Measurements from ENCODE around the gene TLR9. TPM values are rescaled to one million over a fixed set of nuclear protein-coding genes. Genes with fewer than 3 reads are reported as not detected.

TLR9 gene
- total RNA-seq, 4 donors from 2014 or later: 0.13 to 0.69 (median 0.17) TPM; not detected in 1

- Histone ChIP-seq H3K27ac (replicated peaks in 1 of 4) (no peak overlapping the region), H3K27me3 (no peaks in the 10 kb centered on the region), H3K9me3 (no peaks in the 10 kb centered on the region), H3K36me3 (no peaks in the 10 kb centered on the region), H3K4me3 (no peak overlapping the region), H3K4me1 (peaks cover 28 to 61% (median 56%) of the 10 kb centered on the region in 4 donors)
- WGBS: 95% methylated on average over 3 of the region's 4 CpGs
- TF ChIP-seq POLR2A (IDR thresholded peaks at IDR 0.05; ENCODE audit: low read depth): no peak
- DNase-seq (ENCODE audit: extremely low spot score): no peak
- intact Hi-C loops (cut with DNase I): no loop called here
Observed at GRCh38 chr3:52191663-52192062, 33.8 kb downstream of the TLR9 start.

GRCh38 chr3:52190294-52191074 lies 35.0 kb downstream of the TLR9 start:
- Histone ChIP-seq H3K4me1 (peaks cover 16 to 51% (median 45%) of the 10 kb centered on the region in 4 donors), H3K9me3 (no peaks in the 10 kb centered on the region), H3K27me3 (no peaks in the 10 kb centered on the region), H3K27ac (replicated peaks in 1 of 4) (peak overlapping the region in 3 of 4 donors; percentile 30 to 52 (median 39)), H3K4me3 (no peak overlapping the region), H3K36me3 (no peaks in the 10 kb centered on the region)
- no peak for DNase-seq (ENCODE audit: extremely low spot score)
- TF ChIP-seq CTCF (IDR thresholded peaks at IDR 0.05) (no peak), POLR2A (IDR thresholded peaks at IDR 0.05; ENCODE audit: low read depth) (no peak), EP300 (IDR thresholded peaks at IDR 0.05) (no peak), POLR2AphosphoS5 (IDR thresholded peaks at IDR 0.05) (no peak)
- 53% methylated on average over 9 of the region's 9 CpGs for WGBS
- intact Hi-C loops (cut with DNase I): no loop called here

GRCh38 chr3:52188556-52188955 lies 36.9 kb downstream of the TLR9 start:
- no peak for DNase-seq (ENCODE audit: extremely low spot score)
- intact Hi-C loops (cut with DNase I): no loop called here
- Histone ChIP-seq H3K4me3 (no peak overlapping the region), H3K27ac (replicated peaks in 1 of 4) (no peak overlapping the region), H3K36me3 (no peaks in the 10 kb centered on the region), H3K4me1 (peaks cover 16 to 32% (median 29%) of the 10 kb centered on the region in 4 donors), H3K27me3 (no peaks in the 10 kb centered on the region), H3K9me3 (no peaks in the 10 kb centered on the region)
- no peak for TF ChIP-seq EP300 (IDR thresholded peaks at IDR 0.05)
- no peak for TF ChIP-seq POLR2A (IDR thresholded peaks at IDR 0.05; ENCODE audit: low read depth)
- TF ChIP-seq CTCF (IDR thresholded peaks at IDR 0.05): no peak
- no peak for TF ChIP-seq POLR2AphosphoS5 (IDR thresholded peaks at IDR 0.05)
- WGBS: 60% methylated on average over 1 of the region's 1 CpG

GRCh38 chr3:52186729-52187128 lies 38.7 kb downstream of the TLR9 start:
- 98% methylated on average over 9 of the region's 9 CpGs for WGBS
- Histone ChIP-seq H3K27ac (replicated peaks in 1 of 4) (no peak overlapping the region), H3K4me3 (no peak overlapping the region), H3K4me1 (peaks cover 20 to 33% (median 23%) of the 10 kb centered on the region in 4 donors), H3K9me3 (no peaks in the 10 kb centered on the region), H3K27me3 (no peaks in the 10 kb centered on the region), H3K36me3 (no peaks in the 10 kb centered on the region)
- DNase-seq (ENCODE audit: extremely low spot score): no peak
- intact Hi-C loops (cut with DNase I): no loop called here
- no peak for TF ChIP-seq POLR2A (IDR thresholded peaks at IDR 0.05; ENCODE audit: low read depth)
- TF ChIP-seq POLR2AphosphoS5 (IDR thresholded peaks at IDR 0.05): no peak
- no peak for TF ChIP-seq CTCF (IDR thresholded peaks at IDR 0.05)
- TF ChIP-seq EP300 (IDR thresholded peaks at IDR 0.05): no peak

GRCh38 chr3:52185837-52186236 lies 39.6 kb downstream of the TLR9 start:
- no peaks in the 10 kb centered on the region for H3K9me3 ChIP-seq
- H3K27ac ChIP-seq (replicated peaks in 1 of 4): no peak overlapping the region
- no peak overlapping the region for H3K4me3 ChIP-seq
- intact Hi-C loops (cut with DNase I): no loop called here
- no peaks in the 10 kb centered on the region for H3K36me3 ChIP-seq
- TF ChIP-seq CTCF (IDR thresholded peaks at IDR 0.05) (no peak), POLR2AphosphoS5 (IDR thresholded peaks at IDR 0.05) (no peak), EP300 (IDR thresholded peaks at IDR 0.05) (no peak), POLR2A (IDR thresholded peaks at IDR 0.05; ENCODE audit: low read depth) (no peak)
- WGBS: 73% methylated on average over 3 of the region's 3 CpGs
- H3K4me1 ChIP-seq: peaks cover 14 to 34% (median 18%) of the 10 kb centered on the region in 4 donors
- H3K27me3 ChIP-seq: no peaks in the 10 kb centered on the region
- DNase-seq (ENCODE audit: extremely low spot score): no peak
